Measurements from ENCODE around the gene TNPO2. TPM values are rescaled to one million over a fixed set of nuclear protein-coding genes. Genes with fewer than 3 reads are reported as not detected.

Gene TNPO2
- total RNA-seq, 4 donors from 2014 or later, result 56.1 to 120 (median 77.6) TPM

DNA sequence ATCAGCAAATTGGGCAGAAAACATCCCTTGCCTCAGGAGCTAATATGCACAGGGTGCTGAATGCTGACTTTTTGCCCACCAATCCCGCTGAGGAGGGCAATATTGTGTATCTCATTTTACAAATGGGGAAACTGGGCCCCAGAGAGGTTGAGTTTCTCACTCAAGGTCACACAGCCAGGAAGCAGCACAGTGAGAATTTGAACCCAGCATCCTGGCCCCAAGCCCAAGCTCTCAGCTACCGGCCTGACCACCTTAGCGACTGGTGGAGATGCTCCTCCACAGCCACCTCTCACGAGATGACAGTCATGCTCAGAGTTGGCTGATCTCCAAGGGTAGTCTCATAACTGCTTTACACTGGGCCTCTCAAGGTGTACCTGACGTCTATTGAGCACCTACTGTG is 30.8 kb downstream of the TNPO2 start:
- Histone ChIP-seq H3K4me1 (peaks cover 0 to 23% (median 11%) of the 10 kb centered on the region in 4 donors), H3K9me3 (no peaks in the 10 kb centered on the region), H3K27me3 (no peaks in the 10 kb centered on the region), H3K36me3 (peaks cover 0 to 26% (median 0%) of the 10 kb centered on the region in 3 donors), H3K27ac (no peak overlapping the region), H3K4me3 (no peak overlapping the region)
- DNase-seq (ENCODE audit: low spot score in 2 of 2), result no peak
- WGBS, 2 donors, result 88 to 100% methylated on average over 5 of the region's 5 CpGs
- TF ChIP-seq CTCF (IDR thresholded peaks at IDR 0.05), result no peak
- TF ChIP-seq EP300 (IDR thresholded peaks at IDR 0.05), result no peak

GRCh38 chr19:12689581-12690216 is 34.0 kb downstream of the TNPO2 start:
- Histone ChIP-seq H3K27me3 (no peaks in the 10 kb centered on the region), H3K4me3 (no peak overlapping the region), H3K27ac (no peak overlapping the region), H3K36me3 (peaks cover 0 to 32% (median 0%) of the 10 kb centered on the region in 3 donors), H3K9me3 (no peaks in the 10 kb centered on the region), H3K4me1 (peaks cover 0 to under 1% (median 0%) of the 10 kb centered on the region in 4 donors)
- no peak for DNase-seq (ENCODE audit: low spot score in 2 of 2)
- TF ChIP-seq CTCF (IDR thresholded peaks at IDR 0.05), result no peak
- TF ChIP-seq EP300 (IDR thresholded peaks at IDR 0.05), result no peak
- no peak for TF ChIP-seq POLR2A (IDR thresholded peaks at IDR 0.05)
- 71 to 86% methylated on average over 12 to 18 of the region's 26 CpGs for WGBS, 2 donors

GRCh38 chr19:12689012-12689411 is 34.7 kb downstream of the TNPO2 start:
- no peaks in the 10 kb centered on the region for H3K9me3 ChIP-seq
- no peak overlapping the region for H3K27ac ChIP-seq
- WGBS, 2 donors, result 91 to 92% methylated on average over 6 to 12 of the region's 12 CpGs
- no peaks in the 10 kb centered on the region for H3K4me1 ChIP-seq
- peaks cover 0 to 32% (median 0%) of the 10 kb centered on the region in 3 donors for H3K36me3 ChIP-seq
- DNase-seq (ENCODE audit: low spot score in 2 of 2), result no peak
- H3K27me3 ChIP-seq, result no peaks in the 10 kb centered on the region
- TF ChIP-seq POLR2A (IDR thresholded peaks at IDR 0.05), result no peak
- TF ChIP-seq CTCF (IDR thresholded peaks at IDR 0.05), result no peak
- no peak for TF ChIP-seq EP300 (IDR thresholded peaks at IDR 0.05)
- no peak overlapping the region for H3K4me3 ChIP-seq

- no peak within 1 kb of the TSS for H3K4me3 ChIP-seq
- H3K27ac ChIP-seq, result no peak within 1 kb of the TSS
- 72 to 80% methylated on average over 8 to 9 of the region's 9 CpGs for WGBS, 2 donors
- no peaks in the 10 kb centered on the region for H3K27me3 ChIP-seq
- no peaks in the 10 kb centered on the region for H3K9me3 ChIP-seq
- H3K36me3 ChIP-seq, result peaks cover 0 to 32% (median 0%) of the 10 kb centered on the region in 3 donors
- DNase-seq (ENCODE audit: low spot score in 2 of 2), result no peak
- no peaks in the 10 kb centered on the region for H3K4me1 ChIP-seq
- TF ChIP-seq EP300 (IDR thresholded peaks at IDR 0.05), result no peak
- no peak for TF ChIP-seq POLR2A (IDR thresholded peaks at IDR 0.05)
- no peak for TF ChIP-seq CTCF (IDR thresholded peaks at IDR 0.05)
Measured at GRCh38 chr19:12687496-12688196, 36.1 kb downstream of the TNPO2 start, which contains the start of gene GNG14. Gene GNG14, plus strand, starts transcription at chr19:12687998. Its CDS starts 51 bp downstream, at chr19:12688049.

GRCh38 chr19:12685831-12686230 is 37.9 kb downstream of the TNPO2 start:
- H3K27me3 ChIP-seq, result no peaks in the 10 kb centered on the region
- H3K36me3 ChIP-seq, result peaks cover 0 to 32% (median 0%) of the 10 kb centered on the region in 3 donors
- no peak for TF ChIP-seq CTCF (IDR thresholded peaks at IDR 0.05)
- DNase-seq (ENCODE audit: low spot score in 2 of 2), result no peak
- 77 to 83% methylated on average over 3 of the region's 3 CpGs for WGBS, 2 donors
- H3K4me1 ChIP-seq, result peaks cover 0 to 7% (median 2%) of the 10 kb centered on the region in 4 donors
- no peak overlapping the region for H3K27ac ChIP-seq
- H3K4me3 ChIP-seq, result no peak overlapping the region
- H3K9me3 ChIP-seq, result no peaks in the 10 kb centered on the region

All from tibial nerve (tissue), 4 donors.